ENCODE data around the gene PRR18. TPM values are rescaled to one million over a fixed set of nuclear protein-coding genes. Genes with fewer than 3 reads are reported as not detected.

The PRR18 gene
- total and polyA plus RNA-seq, 9 of the 15 experiments (the other 6 are each of a cell fraction or from before 2014, with no cell fraction given), result not detected

GRCh38 chr6:166343150-166343487, 34.9 kb upstream of the PRR18 start (continued):
- TF ChIP-seq ZNF668 (CRISPR knock-in tag; IDR thresholded peaks at IDR 0.05), result no peak
- TF ChIP-seq MLLT1 (IDR thresholded peaks at IDR 0.05), result no peak
- TF ChIP-seq MCM2 (IDR thresholded peaks at IDR 0.05; ENCODE audit: low read depth), result no peak
- TF ChIP-seq BACH1 (tag; IDR thresholded peaks at IDR 0.05), result no peak
- no peak for TF ChIP-seq CBFA2T3 (IDR thresholded peaks at IDR 0.05)
- TF ChIP-seq KLF10 (CRISPR knock-in tag; IDR thresholded peaks at IDR 0.05), result no peak
- no peak for TF ChIP-seq GTF2E2 (tag; IDR thresholded peaks at IDR 0.05)
- no peak for TF ChIP-seq TRIM24 (IDR thresholded peaks at IDR 0.05)
- TF ChIP-seq ZNF609 (CRISPR knock-in tag; IDR thresholded peaks at IDR 0.05; ENCODE audit: borderline replicate concordance), result no peak
- no peak for TF ChIP-seq ZNF324 (CRISPR knock-in tag; IDR thresholded peaks at IDR 0.05)
- TF ChIP-seq SRSF9 (IDR thresholded peaks at IDR 0.05; ENCODE audit: borderline replicate concordance, low read depth, low read length), result no peak
- TF ChIP-seq RNF219 (CRISPR knock-in tag; IDR thresholded peaks at IDR 0.05), result no peak
- no peak for TF ChIP-seq ZNF398 (CRISPR knock-in tag; IDR thresholded peaks at IDR 0.05)
- TF ChIP-seq ZBTB17 (CRISPR knock-in tag; IDR thresholded peaks at IDR 0.05), result no peak
- 0 out of 4 replicates have a peak, but pooled peaks of 1 of the 2 experiments have one; percentile 2 for TF ChIP-seq UBTF (IDR thresholded peaks at IDR 0.05; ENCODE audit: borderline replicate concordance in 1 of 2, low read depth in 2 of 2, low read length in 2 of 2)
- TF ChIP-seq ZNF436 (CRISPR knock-in tag; IDR thresholded peaks at IDR 0.05), result peak; percentile 18; the same call in 1 of the 2 replicates
- no peak for TF ChIP-seq ELF4 (CRISPR knock-in tag; IDR thresholded peaks at IDR 0.05)

Measured in K562 (cell line).